Loucy (cell line): ENCODE measurements around the gene RAB26.

Experiments used
- EZH2phosphoT487 ChIP-seq: fragments of 200-600 bp; IDR thresholded peaks from 2 replicates; pipeline ENCODE4 v1.6.1; 2018; ENCODE audit warnings: antibody characterized with exemption, mild to moderate bottlenecking, moderate library complexity, borderline replicate concordance
- TF ChIP-seq, protein P1 (sequence below): fragments of 200-600 bp; sonication (generic); conservative IDR thresholded peaks from 2 replicates; pipeline ENCODE4 v1.5.1; 2014; ENCODE audit warnings: mild to moderate bottlenecking, antibody characterized with exemption, low read length

DNA sequence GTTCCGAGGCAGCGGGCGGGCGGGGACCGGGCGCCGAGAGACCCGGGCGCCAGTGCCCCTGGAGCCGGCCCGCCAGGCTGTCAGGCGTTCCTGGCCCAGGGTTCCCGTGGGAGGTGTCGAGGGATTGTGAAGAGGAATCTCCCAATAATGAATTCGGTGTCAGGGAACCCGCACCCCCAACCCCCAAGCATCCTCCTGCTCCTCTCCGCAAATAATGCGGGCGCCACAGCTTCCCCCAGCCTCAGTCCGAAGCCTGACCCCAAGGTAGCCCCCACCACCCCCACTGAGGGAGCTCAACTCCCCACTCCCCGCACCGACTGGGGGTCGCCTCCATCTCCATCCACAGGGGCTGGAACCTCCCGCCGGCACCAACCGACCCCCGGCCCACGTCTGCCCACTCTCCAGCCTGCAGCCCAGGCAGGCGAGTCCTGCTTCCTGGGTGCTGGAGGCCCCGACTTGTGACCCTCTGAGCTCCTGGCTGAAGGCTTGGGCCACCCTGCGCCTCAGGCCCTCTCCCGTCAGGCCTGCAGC, 48.6 kb downstream of the RAB26 start:
- TF ChIP-seq, protein P1, sequence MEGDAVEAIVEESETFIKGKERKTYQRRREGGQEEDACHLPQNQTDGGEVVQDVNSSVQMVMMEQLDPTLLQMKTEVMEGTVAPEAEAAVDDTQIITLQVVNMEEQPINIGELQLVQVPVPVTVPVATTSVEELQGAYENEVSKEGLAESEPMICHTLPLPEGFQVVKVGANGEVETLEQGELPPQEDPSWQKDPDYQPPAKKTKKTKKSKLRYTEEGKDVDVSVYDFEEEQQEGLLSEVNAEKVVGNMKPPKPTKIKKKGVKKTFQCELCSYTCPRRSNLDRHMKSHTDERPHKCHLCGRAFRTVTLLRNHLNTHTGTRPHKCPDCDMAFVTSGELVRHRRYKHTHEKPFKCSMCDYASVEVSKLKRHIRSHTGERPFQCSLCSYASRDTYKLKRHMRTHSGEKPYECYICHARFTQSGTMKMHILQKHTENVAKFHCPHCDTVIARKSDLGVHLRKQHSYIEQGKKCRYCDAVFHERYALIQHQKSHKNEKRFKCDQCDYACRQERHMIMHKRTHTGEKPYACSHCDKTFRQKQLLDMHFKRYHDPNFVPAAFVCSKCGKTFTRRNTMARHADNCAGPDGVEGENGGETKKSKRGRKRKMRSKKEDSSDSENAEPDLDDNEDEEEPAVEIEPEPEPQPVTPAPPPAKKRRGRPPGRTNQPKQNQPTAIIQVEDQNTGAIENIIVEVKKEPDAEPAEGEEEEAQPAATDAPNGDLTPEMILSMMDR = no peak
- TF ChIP-seq EZH2phosphoT487 = no peak
